Chondrocyte (in vitro differentiated cells): ENCODE data around the gene ERG28. TPM values are rescaled to one million over a fixed set of nuclear protein-coding genes. Genes with fewer than 3 reads are reported as not detected.

Source experiments
- DNase-seq: peaks from one replicate; pipeline ENCODE4 v3.0.0; 2021; ENCODE audit warnings: mixed read lengths, low spot score
- H3K27ac Mint-ChIP-seq: one replicate; pipeline ENCODE4 v1.8.0; 2021; ENCODE audit warnings: mild to moderate bottlenecking, moderate library complexity, mixed read lengths; ENCODE audit not compliant: unreplicated experiment
- H3K27me3 Mint-ChIP-seq: 2 replicates; pipeline ENCODE4 v1.8.0; 2021; ENCODE audit warnings: low read depth, mixed read lengths
- H3K36me3 Mint-ChIP-seq: 2 replicates; pipeline ENCODE4 v1.8.0; 2021; ENCODE audit warnings: low read depth, mixed read lengths
- H3K4me1 Mint-ChIP-seq: 2 replicates; pipeline ENCODE4 v1.8.0; 2021; ENCODE audit warnings: low read depth, mild to moderate bottlenecking, mixed read lengths
- H3K4me3 Mint-ChIP-seq: one replicate; pipeline ENCODE4 v1.8.0; 2021; ENCODE audit warnings: mild to moderate bottlenecking, moderate library complexity, mixed read lengths; ENCODE audit not compliant: unreplicated experiment
- H3K9me3 Mint-ChIP-seq: 2 replicates; pipeline ENCODE4 v1.8.0; 2021; ENCODE audit warnings: low read depth, mixed read lengths
- total RNA-seq: library from RNA; stranded (reverse); gene quantifications from 3 replicates; pipeline ENCODE4 v1.2.1, GENCODE V29; 2021
- TF ChIP-seq, protein P1 (sequence below): fragments of 200-600 bp; sonication (generic); IDR thresholded peaks from 2 replicates; pipeline ENCODE4 v1.5.0; 2021; ENCODE audit warnings: antibody characterized with exemption, mild to moderate bottlenecking, moderate library complexity

Gene ERG28
- total RNA-seq, 1 donor from 2014 or later: 16.7 TPM

DNA sequence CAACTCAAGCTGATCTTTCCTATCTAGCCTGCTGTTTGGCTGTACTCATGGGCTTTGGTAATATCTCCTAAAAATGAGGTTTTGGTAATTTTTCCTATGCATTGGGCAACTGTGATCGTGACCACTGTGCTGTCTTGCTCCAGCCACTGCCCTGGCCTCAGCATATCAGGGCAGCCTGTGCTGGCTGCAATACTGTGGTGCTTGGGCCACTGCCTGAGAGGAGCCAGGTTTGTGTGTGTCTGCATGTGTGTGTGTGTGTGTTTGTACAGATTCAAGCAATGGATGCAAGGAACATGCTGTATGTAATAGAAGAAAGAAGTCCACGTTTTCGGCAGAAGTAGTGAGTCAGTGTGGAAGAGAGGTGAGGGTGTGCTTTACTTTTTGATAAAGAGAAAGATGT, 13.0 kb downstream of the ERG28 start:
- Mint-ChIP-seq H3K4me3 (no peak overlapping the region), H3K27me3 (no peaks in the 10 kb centered on the region), H3K36me3 (peaks cover 17% of the 10 kb centered on the region), H3K9me3 (no peaks in the 10 kb centered on the region), H3K4me1 (peaks cover 51% of the 10 kb centered on the region), H3K27ac (peak overlapping the region; percentile 92)
- TF ChIP-seq, protein P1, sequence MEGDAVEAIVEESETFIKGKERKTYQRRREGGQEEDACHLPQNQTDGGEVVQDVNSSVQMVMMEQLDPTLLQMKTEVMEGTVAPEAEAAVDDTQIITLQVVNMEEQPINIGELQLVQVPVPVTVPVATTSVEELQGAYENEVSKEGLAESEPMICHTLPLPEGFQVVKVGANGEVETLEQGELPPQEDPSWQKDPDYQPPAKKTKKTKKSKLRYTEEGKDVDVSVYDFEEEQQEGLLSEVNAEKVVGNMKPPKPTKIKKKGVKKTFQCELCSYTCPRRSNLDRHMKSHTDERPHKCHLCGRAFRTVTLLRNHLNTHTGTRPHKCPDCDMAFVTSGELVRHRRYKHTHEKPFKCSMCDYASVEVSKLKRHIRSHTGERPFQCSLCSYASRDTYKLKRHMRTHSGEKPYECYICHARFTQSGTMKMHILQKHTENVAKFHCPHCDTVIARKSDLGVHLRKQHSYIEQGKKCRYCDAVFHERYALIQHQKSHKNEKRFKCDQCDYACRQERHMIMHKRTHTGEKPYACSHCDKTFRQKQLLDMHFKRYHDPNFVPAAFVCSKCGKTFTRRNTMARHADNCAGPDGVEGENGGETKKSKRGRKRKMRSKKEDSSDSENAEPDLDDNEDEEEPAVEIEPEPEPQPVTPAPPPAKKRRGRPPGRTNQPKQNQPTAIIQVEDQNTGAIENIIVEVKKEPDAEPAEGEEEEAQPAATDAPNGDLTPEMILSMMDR: no peak
- no peak for DNase-seq

DNA sequence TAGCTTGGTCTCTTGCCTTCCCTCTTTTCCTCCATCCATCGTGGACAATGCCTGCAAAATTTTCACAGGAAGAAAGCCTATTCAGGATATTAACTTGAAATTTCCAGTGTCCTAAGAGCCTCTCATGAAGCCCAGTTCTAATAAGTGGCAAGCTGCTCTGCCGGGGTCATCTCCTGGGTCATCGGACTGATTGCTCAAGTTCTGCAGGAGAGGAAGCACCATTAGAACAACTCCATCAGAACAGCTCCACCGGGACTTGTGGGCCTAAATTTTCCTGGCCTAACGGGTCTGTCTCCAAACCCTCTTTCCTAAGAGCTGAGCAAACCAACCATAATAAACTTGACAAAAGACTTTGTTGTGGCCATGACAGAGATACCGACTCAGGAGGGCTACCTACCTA, 13.9 kb downstream of the ERG28 start:
- no peak for DNase-seq
- no peak overlapping the region for H3K4me3 Mint-ChIP-seq
- peaks cover 51% of the 10 kb centered on the region for H3K4me1 Mint-ChIP-seq
- peaks cover 17% of the 10 kb centered on the region for H3K36me3 Mint-ChIP-seq
- TF ChIP-seq, protein P1: no peak
- no peaks in the 10 kb centered on the region for H3K27me3 Mint-ChIP-seq
- no peaks in the 10 kb centered on the region for H3K9me3 Mint-ChIP-seq
- H3K27ac Mint-ChIP-seq: peak overlapping the region; percentile 89

DNA sequence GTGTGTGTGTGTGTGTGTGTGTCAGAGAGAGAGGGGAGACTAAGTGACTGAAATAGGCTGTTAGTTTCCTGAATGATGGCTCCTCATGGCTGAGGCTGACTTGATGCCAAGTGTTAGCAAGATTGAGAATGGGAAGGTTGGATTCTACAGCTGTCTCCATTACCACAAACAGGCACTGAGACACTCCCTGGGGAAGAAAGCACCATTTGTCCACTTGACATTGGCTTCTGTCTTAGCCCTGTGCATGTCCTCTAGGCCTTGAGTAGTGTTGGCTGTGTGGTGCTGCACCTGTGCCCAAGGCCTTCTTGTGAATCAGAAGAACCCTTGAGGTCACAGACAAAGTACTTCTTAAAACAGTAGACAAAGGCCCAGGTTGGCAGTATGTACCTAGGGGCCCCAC, 15.6 kb downstream of the ERG28 start:
- Mint-ChIP-seq H3K27me3 (no peaks in the 10 kb centered on the region), H3K4me1 (peaks cover 51% of the 10 kb centered on the region), H3K36me3 (peaks cover 3% of the 10 kb centered on the region), H3K27ac (no peak overlapping the region), H3K4me3 (no peak overlapping the region), H3K9me3 (no peaks in the 10 kb centered on the region)
- DNase-seq: no peak
- TF ChIP-seq, protein P1: no peak

DNA sequence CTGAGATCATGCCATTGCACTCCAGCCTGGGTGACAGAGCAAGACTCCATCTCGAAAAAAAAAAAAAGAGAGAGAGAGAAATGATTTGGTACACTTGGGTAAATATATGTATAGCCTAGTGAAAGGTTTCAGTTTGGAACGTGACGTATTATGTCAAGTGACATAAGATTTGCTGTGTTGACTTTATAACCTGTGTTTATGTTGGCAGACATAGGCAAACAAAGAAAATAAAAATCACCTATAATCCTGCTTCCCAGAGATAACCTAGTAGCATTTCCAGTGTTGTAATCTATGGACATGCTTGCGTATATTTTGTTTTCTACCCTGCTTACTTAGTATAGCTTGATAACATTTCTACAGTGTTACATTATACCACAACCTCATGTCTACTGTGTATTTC, 16.7 kb downstream of the ERG28 start:
- Mint-ChIP-seq H3K4me3 (no peak overlapping the region), H3K4me1 (peaks cover 42% of the 10 kb centered on the region), H3K9me3 (no peaks in the 10 kb centered on the region), H3K27ac (no peak overlapping the region), H3K36me3 (no peaks in the 10 kb centered on the region), H3K27me3 (no peaks in the 10 kb centered on the region)
- TF ChIP-seq, protein P1: no peak
- DNase-seq: no peak

DNA sequence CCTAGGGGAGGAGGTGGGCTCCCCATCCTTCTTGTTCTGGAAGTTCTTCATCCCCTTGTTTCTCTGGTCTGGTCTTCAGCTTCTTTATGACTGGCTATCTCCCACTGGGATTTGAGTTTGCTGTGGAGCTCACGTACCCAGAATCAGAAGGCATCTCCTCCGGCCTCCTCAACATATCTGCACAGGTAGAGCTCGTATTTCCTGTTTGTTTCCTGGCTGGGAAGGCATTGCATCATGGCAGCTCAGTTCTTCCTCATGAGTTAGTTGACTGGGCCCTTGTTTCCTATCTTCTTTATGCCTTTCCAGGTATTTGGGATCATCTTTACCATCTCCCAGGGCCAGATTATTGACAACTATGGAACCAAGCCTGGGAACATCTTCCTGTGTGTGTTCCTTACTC, 19.8 kb downstream of the ERG28 start:
- TF ChIP-seq, protein P1: no peak
- no peak overlapping the region for H3K27ac Mint-ChIP-seq
- DNase-seq: no peak
- H3K27me3 Mint-ChIP-seq: no peaks in the 10 kb centered on the region
- peaks cover 18% of the 10 kb centered on the region for H3K4me1 Mint-ChIP-seq
- no peak overlapping the region for H3K4me3 Mint-ChIP-seq
- H3K36me3 Mint-ChIP-seq: no peaks in the 10 kb centered on the region
- H3K9me3 Mint-ChIP-seq: no peaks in the 10 kb centered on the region
